Measurements from ENCODE around the gene FSD1. TPM values are rescaled to one million over a fixed set of nuclear protein-coding genes. Genes with fewer than 3 reads are reported as not detected.

Gene FSD1
- total and polyA plus RNA-seq, 9 of the 15 experiments (the other 6 are each of a cell fraction or from before 2014, with no cell fraction given) = 0.11 to 1.9 (median 0.94) TPM; not detected in 1

DNA sequence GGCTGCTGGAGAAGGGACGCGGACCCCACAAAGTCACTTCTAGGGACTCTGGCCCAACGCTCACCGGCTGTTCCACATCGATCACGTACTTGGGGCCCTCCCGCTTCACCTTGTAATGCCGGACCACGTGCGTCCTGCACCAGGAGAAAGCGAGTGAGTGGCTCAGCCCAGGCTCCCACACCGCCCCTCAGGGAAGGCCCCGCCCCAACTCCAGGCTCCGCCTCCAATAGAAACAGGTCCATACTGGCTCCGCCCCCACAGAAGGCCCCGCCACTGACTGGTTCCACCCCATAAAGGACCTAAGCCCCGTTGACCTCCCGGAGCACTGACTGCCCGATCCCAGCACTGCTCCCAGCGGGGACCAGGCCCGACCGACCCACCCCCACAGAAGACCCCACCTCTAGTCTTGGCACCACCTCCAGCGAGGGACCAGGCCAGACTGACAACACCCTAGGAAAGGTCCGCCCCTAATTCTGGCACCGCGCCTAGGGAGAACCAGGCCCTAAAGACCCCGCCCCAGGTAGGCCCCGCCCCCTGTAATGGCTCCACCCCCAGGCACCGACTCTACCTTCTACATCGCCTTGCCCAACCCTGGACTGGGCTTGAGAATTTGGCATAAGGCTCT, 23.0 kb downstream of the FSD1 start (continued):
- TF ChIP-seq, protein P1, sequence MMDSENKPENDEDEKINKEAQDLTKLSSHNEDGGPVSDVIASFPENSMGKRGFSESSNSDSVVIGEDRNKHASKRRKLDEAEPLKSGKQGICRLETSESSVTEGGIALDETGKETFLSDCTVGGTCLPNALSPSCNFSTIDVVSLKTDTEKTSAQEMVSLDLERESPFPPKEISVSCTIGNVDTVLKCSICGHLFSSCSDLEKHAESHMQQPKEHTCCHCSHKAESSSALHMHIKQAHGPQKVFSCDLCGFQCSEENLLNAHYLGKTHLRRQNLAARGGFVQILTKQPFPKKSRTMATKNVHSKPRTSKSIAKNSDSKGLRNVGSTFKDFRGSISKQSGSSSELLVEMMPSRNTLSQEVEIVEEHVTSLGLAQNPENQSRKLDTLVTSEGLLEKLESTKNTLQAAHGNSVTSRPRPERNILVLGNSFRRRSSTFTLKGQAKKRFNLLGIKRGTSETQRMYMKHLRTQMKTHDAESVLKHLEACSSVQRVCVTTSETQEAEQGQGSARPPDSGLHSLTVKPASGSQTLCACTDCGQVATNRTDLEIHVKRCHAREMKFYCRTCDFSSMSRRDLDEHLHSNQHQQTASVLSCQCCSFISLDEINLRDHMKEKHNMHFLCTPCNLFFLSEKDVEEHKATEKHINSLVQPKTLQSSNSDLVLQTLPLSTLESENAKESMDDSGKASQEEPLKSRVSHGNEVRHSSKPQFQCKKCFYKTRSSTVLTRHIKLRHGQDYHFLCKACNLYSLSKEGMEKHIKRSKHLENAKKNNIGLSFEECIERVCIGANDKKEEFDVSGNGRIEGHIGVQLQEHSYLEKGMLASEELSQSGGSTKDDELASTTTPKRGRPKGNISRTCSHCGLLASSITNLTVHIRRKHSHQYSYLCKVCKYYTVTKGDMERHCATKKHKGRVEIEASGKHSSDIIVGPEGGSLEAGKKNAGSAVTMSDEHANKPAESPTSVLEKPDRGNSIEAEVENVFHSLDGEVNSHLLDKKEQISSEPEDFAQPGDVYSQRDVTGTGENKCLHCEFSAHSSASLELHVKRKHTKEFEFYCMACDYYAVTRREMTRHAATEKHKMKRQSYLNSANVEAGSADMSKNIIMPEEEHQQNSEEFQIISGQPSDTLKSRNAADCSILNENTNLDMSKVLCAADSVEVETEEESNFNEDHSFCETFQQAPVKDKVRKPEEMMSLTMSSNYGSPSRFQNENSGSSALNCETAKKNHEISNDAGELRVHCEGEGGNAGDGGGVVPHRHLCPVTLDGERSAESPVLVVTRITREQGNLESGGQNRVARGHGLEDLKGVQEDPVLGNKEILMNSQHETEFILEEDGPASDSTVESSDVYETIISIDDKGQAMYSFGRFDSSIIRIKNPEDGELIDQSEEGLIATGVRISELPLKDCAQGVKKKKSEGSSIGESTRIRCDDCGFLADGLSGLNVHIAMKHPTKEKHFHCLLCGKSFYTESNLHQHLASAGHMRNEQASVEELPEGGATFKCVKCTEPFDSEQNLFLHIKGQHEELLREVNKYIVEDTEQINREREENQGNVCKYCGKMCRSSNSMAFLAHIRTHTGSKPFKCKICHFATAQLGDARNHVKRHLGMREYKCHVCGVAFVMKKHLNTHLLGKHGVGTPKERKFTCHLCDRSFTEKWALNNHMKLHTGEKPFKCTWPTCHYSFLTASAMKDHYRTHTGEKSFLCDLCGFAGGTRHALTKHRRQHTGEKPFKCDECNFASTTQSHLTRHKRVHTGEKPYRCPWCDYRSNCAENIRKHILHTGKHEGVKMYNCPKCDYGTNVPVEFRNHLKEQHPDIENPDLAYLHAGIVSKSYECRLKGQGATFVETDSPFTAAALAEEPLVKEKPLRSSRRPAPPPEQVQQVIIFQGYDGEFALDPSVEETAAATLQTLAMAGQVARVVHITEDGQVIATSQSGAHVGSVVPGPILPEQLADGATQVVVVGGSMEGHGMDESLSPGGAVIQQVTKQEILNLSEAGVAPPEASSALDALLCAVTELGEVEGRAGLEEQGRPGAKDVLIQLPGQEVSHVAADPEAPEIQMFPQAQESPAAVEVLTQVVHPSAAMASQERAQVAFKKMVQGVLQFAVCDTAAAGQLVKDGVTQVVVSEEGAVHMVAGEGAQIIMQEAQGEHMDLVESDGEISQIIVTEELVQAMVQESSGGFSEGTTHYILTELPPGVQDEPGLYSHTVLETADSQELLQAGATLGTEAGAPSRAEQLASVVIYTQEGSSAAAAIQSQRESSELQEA (IDR thresholded peaks at IDR 0.05; ENCODE audit: low read depth) = no peak
- TF ChIP-seq RFX1 (IDR thresholded peaks at IDR 0.05) (no peak), TEAD4 (IDR thresholded peaks at IDR 0.05; ENCODE audit: low read length) (no peak), TEAD4 (CRISPR knock-in tag; IDR thresholded peaks at IDR 0.05; ENCODE audit: borderline replicate concordance) (no peak), DACH1 (IDR thresholded peaks at IDR 0.05; ENCODE audit: partially characterized antibody) (no peak), ILK (tag; IDR thresholded peaks at IDR 0.05; ENCODE audit: borderline replicate concordance, low read depth) (no peak), TCF7 (IDR thresholded peaks at IDR 0.05; ENCODE audit: borderline replicate concordance) (no peak), DMBX1 (CRISPR knock-in tag; IDR thresholded peaks at IDR 0.05; ENCODE audit: borderline replicate concordance) (no peak), ATF7 (IDR thresholded peaks at IDR 0.05) (peak; percentile 49), SMARCC2 (IDR thresholded peaks at IDR 0.05; ENCODE audit: low read depth) (no peak)
- TF ChIP-seq, protein P2, sequence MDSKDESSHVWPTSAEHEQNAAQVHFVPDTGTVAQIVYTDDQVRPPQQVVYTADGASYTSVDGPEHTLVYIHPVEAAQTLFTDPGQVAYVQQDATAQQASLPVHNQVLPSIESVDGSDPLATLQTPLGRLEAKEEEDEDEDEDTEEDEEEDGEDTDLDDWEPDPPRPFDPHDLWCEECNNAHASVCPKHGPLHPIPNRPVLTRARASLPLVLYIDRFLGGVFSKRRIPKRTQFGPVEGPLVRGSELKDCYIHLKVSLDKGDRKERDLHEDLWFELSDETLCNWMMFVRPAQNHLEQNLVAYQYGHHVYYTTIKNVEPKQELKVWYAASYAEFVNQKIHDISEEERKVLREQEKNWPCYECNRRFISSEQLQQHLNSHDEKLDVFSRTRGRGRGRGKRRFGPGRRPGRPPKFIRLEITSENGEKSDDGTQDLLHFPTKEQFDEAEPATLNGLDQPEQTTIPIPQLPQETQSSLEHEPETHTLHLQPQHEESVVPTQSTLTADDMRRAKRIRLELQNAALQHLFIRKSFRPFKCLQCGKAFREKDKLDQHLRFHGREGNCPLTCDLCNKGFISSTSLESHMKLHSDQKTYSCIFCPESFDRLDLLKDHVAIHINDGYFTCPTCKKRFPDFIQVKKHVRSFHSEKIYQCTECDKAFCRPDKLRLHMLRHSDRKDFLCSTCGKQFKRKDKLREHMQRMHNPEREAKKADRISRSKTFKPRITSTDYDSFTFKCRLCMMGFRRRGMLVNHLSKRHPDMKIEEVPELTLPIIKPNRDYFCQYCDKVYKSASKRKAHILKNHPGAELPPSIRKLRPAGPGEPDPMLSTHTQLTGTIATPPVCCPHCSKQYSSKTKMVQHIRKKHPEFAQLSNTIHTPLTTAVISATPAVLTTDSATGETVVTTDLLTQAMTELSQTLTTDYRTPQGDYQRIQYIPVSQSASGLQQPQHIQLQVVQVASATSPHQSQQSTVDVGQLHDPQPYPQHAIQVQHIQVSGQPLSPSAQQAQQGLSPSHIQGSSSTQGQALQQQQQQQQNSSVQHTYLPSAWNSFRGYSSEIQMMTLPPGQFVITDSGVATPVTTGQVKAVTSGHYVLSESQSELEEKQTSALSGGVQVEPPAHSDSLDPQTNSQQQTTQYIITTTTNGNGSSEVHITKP (IDR thresholded peaks at IDR 0.05; ENCODE audit: partially characterized antibody) = peak; percentile 92
